ENCODE measurements around the gene SUSD2.
"Not testable (repeated sequence)": the region's sequence is repeated elsewhere in the genome, so short reads cannot be mapped to it uniquely, and the experiment has no call there.

The SUSD2 gene

GRCh38 chr22:24181088-24181995 is at the start of gene SUSD2:
Gene SUSD2, plus strand, starts transcription at chr22:24181487. Its CDS starts 33 bp downstream, at chr22:24181520.
- no peak for DNase-seq (ENCODE audit: low read depth in 2 of 2)

GRCh38 chr22:24133187-24133965 is 47.9 kb upstream of the SUSD2 start:
- DNase-seq (ENCODE audit: low read depth in 2 of 2) = no peak

GRCh38 chr22:24134090-24134846 is 47.0 kb upstream of the SUSD2 start:
- peak; percentile 52 to 77 for DNase-seq (ENCODE audit: low read depth in 2 of 2)

GRCh38 chr22:24136533-24136932 is 44.8 kb upstream of the SUSD2 start:
- not testable (repeated sequence) for DNase-seq (ENCODE audit: low read depth in 2 of 2)

GRCh38 chr22:24137595-24137994 is 43.7 kb upstream of the SUSD2 start:
- DNase-seq (ENCODE audit: low read depth in 2 of 2) = no peak

GRCh38 chr22:24138649-24139420 is 42.5 kb upstream of the SUSD2 start:
- DNase-seq (ENCODE audit: low read depth in 2 of 2) = no peak

GRCh38 chr22:24140357-24140756 is 40.9 kb upstream of the SUSD2 start:
- DNase-seq (ENCODE audit: low read depth in 2 of 2) = no peak

- DNase-seq (ENCODE audit: low read depth in 2 of 2) = no peak
Observed at GRCh38 chr22:24141586-24141985, 39.7 kb upstream of the SUSD2 start.

GRCh38 chr22:24142241-24142640 is 39.0 kb upstream of the SUSD2 start:
- DNase-seq (ENCODE audit: low read depth in 2 of 2) = no peak

GRCh38 chr22:24142831-24143230 is 38.5 kb upstream of the SUSD2 start:
- no peak for DNase-seq (ENCODE audit: low read depth in 2 of 2)

GRCh38 chr22:24144056-24144777 is 37.1 kb upstream of the SUSD2 start:
- DNase-seq (ENCODE audit: low read depth in 2 of 2) = no peak

- no peak for DNase-seq (ENCODE audit: low read depth in 2 of 2)
Observed at GRCh38 chr22:24144778-24145085, 36.6 kb upstream of the SUSD2 start.

- DNase-seq (ENCODE audit: low read depth in 2 of 2) = no peak
Observed at GRCh38 chr22:24145446-24146193, 35.7 kb upstream of the SUSD2 start.

GRCh38 chr22:24146194-24146616 is 35.1 kb upstream of the SUSD2 start:
- no peak for DNase-seq (ENCODE audit: low read depth in 2 of 2)

GRCh38 chr22:24146791-24147353 is 34.4 kb upstream of the SUSD2 start:
- DNase-seq (ENCODE audit: low read depth in 2 of 2) = no peak

GRCh38 chr22:24147666-24148065 is 33.6 kb upstream of the SUSD2 start:
- DNase-seq (ENCODE audit: low read depth in 2 of 2) = no peak

- DNase-seq (ENCODE audit: low read depth in 2 of 2) = no peak
Observed at GRCh38 chr22:24148266-24149197, 32.8 kb upstream of the SUSD2 start.

GRCh38 chr22:24149198-24149590 is 32.1 kb upstream of the SUSD2 start:
- DNase-seq (ENCODE audit: low read depth in 2 of 2) = no peak

GRCh38 chr22:24153353-24153752 is 27.9 kb upstream of the SUSD2 start:
- DNase-seq (ENCODE audit: low read depth in 2 of 2) = no peak
